Neutrophil (primary cell): ENCODE results near the gene TYW3.

ENCODE experiments used
- H3K27ac ChIP-seq: fragments of 200-600 bp; sonication (generic); 2 replicates; pipeline ENCODE4 v1.5.1; 2016; ENCODE audit warnings: mild to moderate bottlenecking, moderate library complexity
- H3K27me3 ChIP-seq: fragments of 200-600 bp; sonication (generic); 2 replicates; pipeline ENCODE4 v1.6.0; 2016; ENCODE audit warnings: mild to moderate bottlenecking
- H3K36me3 ChIP-seq: fragments of 200-600 bp; sonication (generic); 2 replicates; pipeline ENCODE4 v1.5.1; 2017
- H3K4me1 ChIP-seq, 2 experiments: fragments of 200-600 bp in 1 of 2; sonication (generic) in 1 of 2; 1 replicate in 1 of 2; 2 replicates in 1 of 2; pipeline versions ENCODE4 v1.5.1 to v1.6.1; 2013 to 2016; ENCODE audit warnings: low read depth in 1 of 2, low read length in 1 of 2, mild to moderate bottlenecking in 1 of 2, moderate library complexity in 1 of 2; ENCODE audit not compliant: control insufficient read depth in 1 of 2, insufficient read depth in 1 of 2
- H3K4me3 ChIP-seq, 2 experiments: fragments of 200-600 bp in 1 of 2; sonication (generic) in 1 of 2; 1 replicate in 1 of 2; 2 replicates in 1 of 2; pipeline ENCODE4 v1.5.1; 2013 to 2016; ENCODE audit warnings: low read depth in 1 of 2, low read length in 1 of 2, mild to moderate bottlenecking in 1 of 2, moderate library complexity in 1 of 2
- H3K9me3 ChIP-seq: fragments of 200-600 bp; sonication (generic); 2 replicates; pipeline ENCODE4 v1.5.1; 2016
- TF ChIP-seq, protein P1 (sequence below): fragments of 200-600 bp; sonication (generic); IDR thresholded peaks from 2 replicates; pipeline ENCODE4 v1.5.1; 2016; ENCODE audit warnings: antibody characterized with exemption

The TYW3 gene

DNA sequence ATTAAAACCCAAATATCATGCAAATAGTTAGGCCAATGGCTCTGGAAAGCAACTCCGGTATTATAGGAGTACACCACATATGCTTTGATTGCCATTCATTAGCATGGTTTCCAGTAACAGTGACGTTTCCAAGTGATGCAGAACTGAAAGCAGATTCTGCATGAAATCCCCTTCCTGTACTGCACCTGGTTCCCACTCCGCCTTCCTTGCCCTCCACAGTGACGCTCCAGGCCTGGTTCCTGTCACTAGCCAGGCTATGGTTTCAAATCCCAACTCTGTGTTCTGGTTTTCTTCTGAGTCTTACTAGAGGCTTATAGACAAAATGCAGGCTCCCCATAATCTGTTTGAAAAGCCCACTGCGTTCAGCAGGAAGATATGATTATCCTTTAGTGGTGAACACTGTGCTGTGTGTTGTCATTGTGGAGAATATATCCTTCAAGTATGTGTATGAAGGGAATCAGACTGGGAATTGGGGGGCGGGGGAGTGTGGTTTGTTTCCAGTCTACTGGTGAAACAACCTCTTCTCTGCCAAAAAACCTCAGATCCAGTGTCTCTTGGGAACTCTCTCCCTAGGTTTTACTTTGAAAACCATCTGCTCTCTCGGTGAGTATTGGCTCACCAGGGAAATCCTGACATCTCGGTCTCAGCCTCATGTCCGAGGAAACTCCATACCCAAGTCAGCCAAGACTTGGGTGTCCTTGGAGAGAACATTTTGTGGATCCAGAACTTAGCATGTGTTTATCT is 78.7 kb downstream of the TYW3 start:
- TF ChIP-seq, protein P1, sequence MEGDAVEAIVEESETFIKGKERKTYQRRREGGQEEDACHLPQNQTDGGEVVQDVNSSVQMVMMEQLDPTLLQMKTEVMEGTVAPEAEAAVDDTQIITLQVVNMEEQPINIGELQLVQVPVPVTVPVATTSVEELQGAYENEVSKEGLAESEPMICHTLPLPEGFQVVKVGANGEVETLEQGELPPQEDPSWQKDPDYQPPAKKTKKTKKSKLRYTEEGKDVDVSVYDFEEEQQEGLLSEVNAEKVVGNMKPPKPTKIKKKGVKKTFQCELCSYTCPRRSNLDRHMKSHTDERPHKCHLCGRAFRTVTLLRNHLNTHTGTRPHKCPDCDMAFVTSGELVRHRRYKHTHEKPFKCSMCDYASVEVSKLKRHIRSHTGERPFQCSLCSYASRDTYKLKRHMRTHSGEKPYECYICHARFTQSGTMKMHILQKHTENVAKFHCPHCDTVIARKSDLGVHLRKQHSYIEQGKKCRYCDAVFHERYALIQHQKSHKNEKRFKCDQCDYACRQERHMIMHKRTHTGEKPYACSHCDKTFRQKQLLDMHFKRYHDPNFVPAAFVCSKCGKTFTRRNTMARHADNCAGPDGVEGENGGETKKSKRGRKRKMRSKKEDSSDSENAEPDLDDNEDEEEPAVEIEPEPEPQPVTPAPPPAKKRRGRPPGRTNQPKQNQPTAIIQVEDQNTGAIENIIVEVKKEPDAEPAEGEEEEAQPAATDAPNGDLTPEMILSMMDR = no peak
- Histone ChIP-seq H3K27me3 (no peaks in the 10 kb centered on the region), H3K9me3 (no peaks in the 10 kb centered on the region), H3K27ac (no peak overlapping the region), H3K4me3 (no peak overlapping the region), H3K4me1 (no peaks in the 10 kb centered on the region), H3K36me3 (no peaks in the 10 kb centered on the region)

DNA sequence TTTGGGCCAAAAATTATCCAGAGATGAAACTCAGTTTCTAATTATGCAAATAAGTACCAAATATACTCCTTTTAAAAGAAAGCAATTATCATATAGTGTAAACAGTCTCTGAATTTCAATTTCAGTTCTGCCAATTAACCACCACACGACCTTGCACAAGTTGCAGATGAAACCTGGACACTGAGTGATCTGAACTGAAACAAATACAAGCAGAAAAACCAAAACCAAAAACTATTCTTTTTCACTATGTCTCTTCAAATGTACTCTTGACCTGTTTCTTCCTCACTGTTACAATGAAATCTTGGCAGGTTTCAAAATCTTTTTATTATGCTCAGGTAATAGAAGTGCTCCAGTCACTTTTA is 79.2 kb downstream of the TYW3 start:
- H3K36me3 ChIP-seq = no peaks in the 10 kb centered on the region
- H3K4me3 ChIP-seq = no peak overlapping the region
- H3K27ac ChIP-seq = no peak overlapping the region
- no peaks in the 10 kb centered on the region for H3K27me3 ChIP-seq
- no peaks in the 10 kb centered on the region for H3K4me1 ChIP-seq
- TF ChIP-seq, protein P1 = no peak
- no peaks in the 10 kb centered on the region for H3K9me3 ChIP-seq
